GM12874 (cell line): ENCODE results near the gene LSM3.
A peak's percentile ranks its signal among the peaks of the same experiment; 100 is the strongest.

ENCODE experiments used
- CTCF ChIP-seq: IDR thresholded peaks from 2 replicates; pipeline ENCODE4 v1.5.1; 2011; ENCODE audit warnings: low read depth, mild to moderate bottlenecking, control low read depth, low read length, moderate library complexity; ENCODE audit not compliant: insufficient read depth

LSM3 gene

GRCh38 chr3:14201940-14202684 is 23.5 kb downstream of the LSM3 start:
- no peak for TF ChIP-seq CTCF

DNA sequence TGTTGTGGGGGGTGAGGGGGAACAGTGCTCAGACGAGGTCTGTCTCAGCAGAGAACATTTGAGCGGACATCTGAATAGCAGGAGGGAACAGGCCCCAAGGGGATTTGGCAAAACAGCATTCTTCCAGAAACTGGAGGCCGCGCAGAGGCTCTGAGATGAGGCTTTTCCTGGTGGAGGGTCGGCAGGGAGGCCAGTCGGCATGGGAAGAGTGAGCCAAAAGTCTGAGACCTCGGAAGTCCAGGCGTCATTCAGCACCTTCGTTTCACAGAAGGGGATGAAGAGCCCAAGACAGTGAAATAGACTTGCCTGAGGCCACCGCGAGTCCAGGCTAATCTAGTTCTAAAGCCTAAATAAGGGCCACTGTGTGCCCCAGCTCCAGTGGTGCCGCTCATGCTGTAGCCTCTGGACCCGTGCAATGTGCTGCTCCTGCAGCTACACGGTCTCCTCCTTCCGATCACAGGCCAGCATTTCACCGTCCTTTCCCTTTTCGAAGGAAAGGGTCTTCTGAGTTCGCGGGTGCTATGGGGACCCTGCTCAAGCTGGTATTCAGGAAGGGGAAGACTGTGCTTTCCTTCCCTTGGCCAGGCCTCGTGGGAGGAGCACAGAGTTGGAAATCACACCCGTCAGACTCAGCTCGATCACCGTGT is 24.4 kb downstream of the LSM3 start:
- no peak for TF ChIP-seq CTCF

GRCh38 chr3:14203521-14204079 is 25.0 kb downstream of the LSM3 start:
- TF ChIP-seq CTCF: peak; percentile 82

GRCh38 chr3:14204515-14205284 is 26.1 kb downstream of the LSM3 start:
- TF ChIP-seq CTCF: no peak

DNA sequence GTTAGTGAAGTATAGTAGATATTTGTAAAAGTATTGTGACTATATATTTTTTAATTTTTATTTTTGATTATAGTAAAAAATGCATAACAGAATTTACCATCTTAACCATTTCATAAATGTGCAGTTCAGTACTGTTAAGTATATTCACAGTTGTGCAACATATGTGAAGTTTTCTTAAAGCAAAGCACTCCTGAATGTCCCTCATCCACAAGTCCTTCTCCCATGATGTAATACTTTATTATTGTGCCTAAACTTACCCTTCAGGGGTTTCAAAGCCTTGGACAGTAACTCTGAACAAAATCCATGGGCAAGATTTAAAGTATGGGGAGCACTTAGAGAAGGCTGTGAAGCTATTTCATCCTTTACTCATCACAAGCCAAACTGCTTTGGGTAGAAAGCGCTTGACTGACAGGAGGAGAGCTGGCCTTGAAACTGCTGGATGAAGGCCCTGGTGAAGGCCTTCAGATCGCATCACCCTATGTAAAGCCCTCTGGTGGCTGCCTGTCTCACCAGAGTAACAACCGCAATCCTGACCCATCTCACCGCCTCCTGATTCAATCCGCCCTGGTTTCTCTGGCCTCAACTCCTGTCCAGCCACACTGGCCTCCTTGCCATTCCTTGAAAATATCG is 28.0 kb downstream of the LSM3 start:
- no peak for TF ChIP-seq CTCF

DNA sequence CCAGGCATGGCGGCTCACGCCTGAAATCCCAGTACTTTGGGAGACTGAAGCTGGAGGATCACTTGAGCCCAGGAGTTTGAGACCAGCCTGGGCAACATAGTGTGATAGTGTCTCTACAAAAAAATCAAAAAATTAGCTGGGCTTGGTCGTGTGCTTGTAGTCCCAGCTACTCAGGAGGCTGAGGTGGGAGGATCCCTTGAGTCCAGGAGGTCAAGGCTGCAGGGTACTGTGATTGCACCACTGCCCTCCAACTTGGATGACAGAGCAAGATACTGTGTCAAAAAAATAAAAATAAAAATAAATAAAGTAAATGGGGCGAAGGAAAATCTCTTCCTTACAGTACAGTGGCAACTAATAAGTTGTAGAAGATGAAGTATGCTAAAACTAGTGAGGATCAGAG is 29.6 kb downstream of the LSM3 start:
- TF ChIP-seq CTCF: no peak
